Middle frontal gyrus (tissue), 1 donor: ENCODE measurements around the gene ATP5PF.
"Not testable (repeated sequence)": the region's sequence is repeated elsewhere in the genome, so short reads cannot be mapped to it uniquely, and the experiment has no call there.

Experiments
- DNase-seq: peaks from one replicate; pipeline ENCODE4 v3.0.0-alpha.2; 2015; ENCODE audit warnings: low spot score; ENCODE audit errors: extremely low spot score

The ATP5PF gene

GRCh38 chr21:25734904-25735645 is at the start of gene ATP5PF, which contains the start of gene GABPA:
Gene ATP5PF, minus strand, starts transcription at chr21:25734904. Its CDS starts 5,110 bp downstream, at chr21:25729794.
Gene GABPA, plus strand, starts transcription at chr21:25734972. Its CDS starts 6,627 bp downstream, at chr21:25741599.
- peak; percentile 91 for DNase-seq

- not testable (repeated sequence) for DNase-seq
These were observed 43.6 kb upstream of the ATP5PF start for GRCh38 chr21:25778126-25778875.

GRCh38 chr21:25776440-25776839 is 41.7 kb upstream of the ATP5PF start:
- no peak for DNase-seq

GRCh38 chr21:25772686-25773085 is 38.0 kb upstream of the ATP5PF start:
- DNase-seq: no peak

- no peak for DNase-seq
These were observed 33.2 kb upstream of the ATP5PF start for GRCh38 chr21:25767921-25768320.

GRCh38 chr21:25764065-25764464 is 29.4 kb upstream of the ATP5PF start:
- DNase-seq: no peak

- no peak for DNase-seq
These were observed 26.0 kb upstream of the ATP5PF start for GRCh38 chr21:25760677-25761076.

- DNase-seq: no peak
These were observed 25.4 kb upstream of the ATP5PF start for GRCh38 chr21:25760061-25760460.

GRCh38 chr21:25759573-25759972 is 24.9 kb upstream of the ATP5PF start:
- no peak for DNase-seq

GRCh38 chr21:25757531-25757930 is 22.8 kb upstream of the ATP5PF start:
- no peak for DNase-seq

- no peak for DNase-seq
These were observed 21.7 kb upstream of the ATP5PF start for GRCh38 chr21:25756190-25756932.

- no peak for DNase-seq
These were observed 17.7 kb upstream of the ATP5PF start for GRCh38 chr21:25752416-25752815.

- no peak for DNase-seq
These were observed 15.4 kb upstream of the ATP5PF start for GRCh38 chr21:25750085-25750484.

GRCh38 chr21:25744854-25745253 is 10.2 kb upstream of the ATP5PF start:
- no peak for DNase-seq

GRCh38 chr21:25742900-25743299 is 8.2 kb upstream of the ATP5PF start:
- no peak for DNase-seq

GRCh38 chr21:25737421-25737820 is 2.7 kb upstream of the ATP5PF start:
- DNase-seq: no peak

GRCh38 chr21:25735646-25736597 is 1.2 kb upstream of the ATP5PF start:
- peak; percentile 66 for DNase-seq

GRCh38 chr21:25734654-25734903 is 125 bp downstream of the ATP5PF start:
- no peak for DNase-seq

GRCh38 chr21:25733859-25734653 is 648 bp downstream of the ATP5PF start:
- no peak for DNase-seq

GRCh38 chr21:25732091-25732760 is 2.5 kb downstream of the ATP5PF start:
- DNase-seq: no peak
